Astrocyte (in vitro differentiated cells and primary cell): ENCODE data around the gene IFIT2.

Experiments
- CTCF ChIP-seq: IDR thresholded peaks from 2 replicates; pipeline ENCODE4 v1.5.1; 2011; ENCODE audit warnings: low read depth, mild to moderate bottlenecking, inconsistent platforms, low read length, moderate library complexity; ENCODE audit not compliant: insufficient read depth
- EZH2 ChIP-seq: IDR thresholded peaks from 2 replicates; pipeline ENCODE4 v1.6.1; 2012; ENCODE audit warnings: mild to moderate bottlenecking, low read length, inconsistent platforms; ENCODE audit not compliant: insufficient read depth

GRCh38 chr10:89357975-89358374, 56.1 kb downstream of the IFIT2 start:
- TF ChIP-seq CTCF (no peak), EZH2 (no peak)
